CD8-positive, alpha-beta memory T cell (primary cell): ENCODE data around the gene PSD2. TPM values are rescaled to one million over a fixed set of nuclear protein-coding genes. Genes with fewer than 3 reads are reported as not detected.

ENCODE experiments used
- polyA plus RNA-seq: library from polyadenylated mRNA; unstranded; fragments of 300-500 nt; fragmentation: Illumina TruSeq; gene quantifications from one replicate; pipeline ENCODE4 v1.2.3, GENCODE V29; 2021
- total RNA-seq, 2 experiments: library from RNA; stranded (reverse); gene quantifications; one replicate each; pipeline ENCODE4 v1.2.3, GENCODE V29; 2021

Gene PSD2
- total and polyA plus RNA-seq, 3 experiments from 2014 or later, result 0.12 TPM; not detected in 2

Other genes starting within 250 kb of the PSD2 start
- gene UBE2D2, start 234.5 kb upstream of the PSD2 start, total RNA-seq, result 100 to 1,000 TPM; 253 to 274 TPM
- 285 TPM for gene UBE2D2, start 234.5 kb upstream of the PSD2 start, polyA plus RNA-seq
- 1 to 10 TPM; 2.1 to 3.1 TPM for gene CXXC5, start 147.5 kb upstream of the PSD2 start, total RNA-seq
- 67.0 TPM for gene CXXC5, start 147.5 kb upstream of the PSD2 start, polyA plus RNA-seq
- under 1 TPM; 0.18 to 0.24 TPM for gene NRG2, start 247.5 kb downstream of the PSD2 start, total RNA-seq
- gene NRG2, start 247.5 kb downstream of the PSD2 start, polyA plus RNA-seq, result not detected